HepG2 (cell line): ENCODE measurements around the gene MYO5A. TPM values are rescaled to one million over a fixed set of nuclear protein-coding genes. Genes with fewer than 3 reads are reported as not detected.

Experiments
- ATAC-seq: fragments of 200-7000 bp; cut with Tn5 transposase; 3 replicates; pipeline ENCODE4 v1.9.1; 2020; ENCODE audit warnings: mild to moderate bottlenecking, moderate library complexity
- BruUV-seq: library from RNA; stranded (reverse); fragments of 400-500 nt; replicated peaks from 2 replicates; lab custom pipeline; 2021; lab: Mats Ljungman, UMichigan
- CTCF ChIA-PET: fragments of 300-600 bp; formaldehyde crosslinking; extraction: SDS; loops from one replicate; lab custom pipeline; 2021; ENCODE audit warnings: low total read pairs, inconsistent platforms, low intra/inter-chr PET ratio; lab: Yijun Ruan, JAX
- POLR2A ChIA-PET: fragments of 350-600 bp; sonication (Branson Sonifier 250); formaldehyde crosslinking; loops from one replicate; lab custom pipeline; 2020; ENCODE audit warnings: antibody characterized with exemption, inconsistent platforms; lab: Yijun Ruan, JAX
- DNase-seq: peaks from one replicate; pipeline ENCODE4 v3.0.0-alpha.2; 2015; ENCODE audit warnings: low spot score
- FAIRE-seq: peaks from 3 replicates; lab custom pipeline; 2011; peaks lifted over from hg19 to GRCh38; lab: Jason Lieb, UNC
- H2AFZ ChIP-seq: one replicate; pipeline ENCODE4 v1.6.1; 2011; ENCODE audit warnings: low read length, inconsistent platforms
- H3K27ac ChIP-seq: fragments of 300-600 bp; 3 replicates; pipeline ENCODE4 v1.8.0; 2011; ENCODE audit warnings: mixed run types, mild to moderate bottlenecking, mixed read lengths, low read length, inconsistent platforms; ENCODE audit not compliant: insufficient read depth; ENCODE audit errors: extremely low read length
- H3K27me3 ChIP-seq, 2 experiments: fragments of 200-600 bp in 1 of 2; 2 replicates in 1 of 2; 3 replicates in 1 of 2; pipeline versions ENCODE4 v1.6.0 to v1.8.0; 2011; ENCODE audit warnings: low read length in 2 of 2, mild to moderate bottlenecking in 2 of 2, moderate library complexity in 2 of 2, inconsistent platforms in 1 of 2; ENCODE audit not compliant: insufficient read depth in 2 of 2, control insufficient read depth in 1 of 2
- H3K36me3 ChIP-seq, 2 experiments: fragments of 200-600 bp in 1 of 2; replicated peaks in 1 of 2; 2 replicates in 1 of 2; 3 replicates in 1 of 2; pipeline versions ENCODE4 v1.5.1 to v1.8.0; 2011; ENCODE audit warnings: low read length in 2 of 2, inconsistent platforms in 1 of 2; ENCODE audit not compliant: insufficient read depth in 2 of 2, control insufficient read depth in 1 of 2
- H3K4me1 ChIP-seq: 2 replicates; pipeline ENCODE4 v1.5.1; 2012; ENCODE audit warnings: low read length, inconsistent platforms; ENCODE audit not compliant: insufficient read depth
- H3K4me2 ChIP-seq: 2 replicates; pipeline ENCODE4 v1.6.0; 2011; ENCODE audit warnings: low read depth, low read length, inconsistent platforms
- H3K4me3 ChIP-seq, 3 experiments: fragments of 200-600 bp in 1 of 3; sonication (generic), shearing (Covaris generic) in 1 of 3; replicated peaks in 1 of 3; 2 replicates each; pipeline ENCODE4 v1.5.1; 2011 to 2016; ENCODE audit warnings: low read length in 3 of 3, inconsistent platforms in 2 of 3, low read depth in 2 of 3, mild to moderate bottlenecking in 2 of 3, control low read depth in 1 of 3, mixed read lengths in 1 of 3; ENCODE audit not compliant: insufficient read depth in 1 of 3
- H3K79me2 ChIP-seq: one replicate; pipeline ENCODE4 v1.6.1; 2011; ENCODE audit warnings: low read length, inconsistent platforms; ENCODE audit not compliant: insufficient read depth
- H3K9ac ChIP-seq: 2 replicates; pipeline ENCODE4 v1.6.0; 2011; ENCODE audit warnings: mild to moderate bottlenecking, low read depth, low read length, inconsistent platforms; ENCODE audit not compliant: insufficient read depth
- H3K9me3 ChIP-seq: 2 replicates; pipeline ENCODE4 v1.5.1; 2012; ENCODE audit warnings: mild to moderate bottlenecking, low read length
- H4K20me1 ChIP-seq: 2 replicates; pipeline ENCODE4 v1.6.0; 2011; ENCODE audit warnings: inconsistent platforms, mild to moderate bottlenecking, low read length, moderate library complexity; ENCODE audit not compliant: insufficient read depth
- MYPOP ChIP-seq: sonication (generic); formaldehyde crosslinking; IDR thresholded peaks from 2 replicates; pipeline ENCODE4 v1.8.1; 2023; ENCODE audit warnings: mild to moderate bottlenecking, moderate library complexity, missing genetic modification reagents
- NONO ChIP-seq, 2 experiments: fragments of 450-650 bp in 1 of 2; sonication (generic) in 1 of 2; formaldehyde crosslinking in 1 of 2; IDR thresholded peaks in 1 of 2; conservative IDR thresholded peaks in 1 of 2; 2 replicates each; pipeline versions ENCODE4 v1.6.1 to v1.8.0; 2017 to 2022; ENCODE audit warnings: mild to moderate bottlenecking in 1 of 2, missing genetic modification reagents in 1 of 2, moderate library complexity in 1 of 2
- REST ChIP-seq, 2 experiments: IDR thresholded peaks; 2 replicates each; pipeline ENCODE4 v1.6.1; 2011 to 2012; ENCODE audit warnings: low read length in 2 of 2, borderline replicate concordance in 1 of 2, low read depth in 1 of 2, mild to moderate bottlenecking in 1 of 2, moderate library complexity in 1 of 2
- SALL1 ChIP-seq: sonication (generic); formaldehyde crosslinking; IDR thresholded peaks from 2 replicates; pipeline ENCODE4 v1.8.0; 2022; ENCODE audit warnings: mild to moderate bottlenecking, missing genetic modification reagents
- TARDBP ChIP-seq: sonication (generic); formaldehyde crosslinking; IDR thresholded peaks from 2 replicates; pipeline ENCODE4 v1.8.0; 2022; ENCODE audit warnings: mild to moderate bottlenecking, missing genetic modification reagents
- ZEB1 ChIP-seq: IDR thresholded peaks from 2 replicates; pipeline ENCODE4 v1.6.1; 2012; ENCODE audit warnings: mild to moderate bottlenecking, low read depth, inconsistent platforms; ENCODE audit not compliant: insufficient replicate concordance
- ZFP91 ChIP-seq: sonication (generic); formaldehyde crosslinking; IDR thresholded peaks from 2 replicates; pipeline ENCODE4 v1.9.0; 2022; ENCODE audit warnings: missing genetic modification reagents, mild to moderate bottlenecking, borderline replicate concordance
- ZNF276 ChIP-seq: sonication (generic); formaldehyde crosslinking; IDR thresholded peaks from 2 replicates; pipeline ENCODE4 v1.4.0; 2020; ENCODE audit warnings: mild to moderate bottlenecking, low read depth, missing genetic modification reagents
- ZNF570 ChIP-seq: sonication (generic); formaldehyde crosslinking; IDR thresholded peaks from 2 replicates; pipeline ENCODE4 v1.4.0; 2020; ENCODE audit warnings: mild to moderate bottlenecking, missing genetic modification reagents, borderline replicate concordance
- whole genome bisulfite sequencing: methylation state at CpG from one replicate; pipeline ENCODE4 v1.1.6; 2017; ENCODE audit warnings: low lambda C conversion rate; 5-methylcytosine and 5-hydroxymethylcytosine counted together
- in situ Hi-C: cut with HindIII; loops from 2 replicates; pipeline ENCODE4 v1.10.0; 2017; ENCODE audit warnings: low pct_unique_long_range_greater_than_20kb; ENCODE audit not compliant: extremely low pct_ligation_motif_present
- intact Hi-C: fragments of 100-400 bp; cut with micrococcal nuclease; formaldehyde crosslinking; loops from one replicate; pipeline ENCODE4 v1.10.0; 2022; ENCODE audit not compliant: unreplicated experiment
- polyA plus RNA-seq, 8 experiments: library from polyadenylated mRNA; depleted of rRNA in 3 of 8; stranded (reverse) in 7 of 8; unstranded in 1 of 8; fragments of >200 nt; fragmentation: Illumina TruSeq in 4 of 8; extraction: Trizol in 4 of 8; gene quantifications; 2 replicates each; pipeline versions ENCODE4 v1.2.1 to v1.2.3, GENCODE V29; 2011 to 2016; ENCODE audit warnings: low read depth in 4 of 8, missing spikeins in 1 of 8, mixed read lengths in 1 of 8; ENCODE audit not compliant: insufficient read depth in 1 of 8
- total RNA-seq, 5 experiments: library from RNA; depleted of rRNA; stranded (reverse); fragments of >200 nt; fragmentation: Illumina TruSeq; extraction: Trizol; gene quantifications; 2 replicates each; pipeline ENCODE4 v1.2.3, GENCODE V29; 2016; ENCODE audit warnings: low read depth in 1 of 5

The MYO5A gene
- total and polyA plus RNA-seq, 2 of the 13 experiments (the other 11 are each of a cell fraction or from before 2014, with no cell fraction given) = 2.8 to 4.8 TPM

- intact Hi-C loops = no loop called here
- no TSS peak for BruUV-seq
- H3K27me3 ChIP-seq = no peaks in the 10 kb centered on the region
- ChIA-PET CTCF (no interaction called here), POLR2A (no interaction called here)
- DNase-seq (no peak), ATAC-seq (no peak), FAIRE-seq (no peak)
- no peak overlapping the region for H3K4me2 ChIP-seq
- no peaks in the 10 kb centered on the region for H3K36me3 ChIP-seq
- no peak for TF ChIP-seq NONO (IDR thresholded peaks at IDR 0.05)
- no peak for TF ChIP-seq NONO (CRISPR knock-in tag; conservative IDR thresholded peaks at IDR 0.05)
- no peak for TF ChIP-seq ZEB1
- TF ChIP-seq TARDBP = no peak
- TF ChIP-seq ZNF570 (CRISPR knock-in tag) = no peak
- no peak for TF ChIP-seq REST (IDR thresholded peaks at IDR 0.05; ENCODE audit: borderline replicate concordance in 1 of 2, low read depth in 1 of 2, low read length in 2 of 2)
- TF ChIP-seq ZFP91 (CRISPR knock-in tag) = no peak
- TF ChIP-seq MYPOP (CRISPR knock-in tag) = no peak
- TF ChIP-seq ZNF276 (CRISPR knock-in tag) = no peak
- TF ChIP-seq SALL1 = no peak
- H4K20me1 ChIP-seq = no peaks in the 10 kb centered on the region
- no peaks in the 10 kb centered on the region for H3K9me3 ChIP-seq
- no peak overlapping the region for H3K4me3 ChIP-seq
- H2AFZ ChIP-seq = no peak overlapping the region
- H3K9ac ChIP-seq = no peak overlapping the region
- 47% methylated on average over 2 of the region's 2 CpGs for WGBS
- H3K4me1 ChIP-seq = no peaks in the 10 kb centered on the region
- H3K27ac ChIP-seq = no peak overlapping the region
- H3K79me2 ChIP-seq = no peaks in the 10 kb centered on the region
- in situ Hi-C loops = no loop called here
Measured at GRCh38 chr15:52466716-52467115, 62.0 kb downstream of the MYO5A start.
